AG04450 (cell line): ENCODE data around the gene NUDT8. TPM values are rescaled to one million over a fixed set of nuclear protein-coding genes. Genes with fewer than 3 reads are reported as not detected.

ENCODE experiments used
- CTCF ChIA-PET: fragments of 300-600, 350-600 bp; formaldehyde crosslinking; extraction: SDS; loops from one replicate; lab custom pipeline; 2022; ENCODE audit warnings: antibody characterized with exemption, inconsistent platforms; lab: Charles Lee
- POLR2A ChIA-PET: fragments of 350-600 bp; formaldehyde crosslinking; extraction: SDS; loops from one replicate; lab custom pipeline; 2021; ENCODE audit warnings: antibody characterized with exemption, inconsistent platforms; lab: Yijun Ruan, JAX
- DNase-seq: peaks from one replicate; pipeline ENCODE4 v3.0.0-alpha.2; 2011; ENCODE audit warnings: low read depth, low spot score
- H3K27ac ChIP-seq: one replicate; pipeline ENCODE4 v1.5.1; 2012; ENCODE audit warnings: low read depth, low read length, control low read depth
- H3K27me3 ChIP-seq: one replicate; pipeline ENCODE4 v1.6.0; 2012; ENCODE audit warnings: low read length; ENCODE audit not compliant: control insufficient read depth, insufficient read depth
- H3K4me3 ChIP-seq: 2 replicates; pipeline ENCODE4 v1.5.1; 2011; ENCODE audit warnings: mild to moderate bottlenecking, low read depth, low read length, control low read depth
- H3K9me3 ChIP-seq: 2 replicates; pipeline ENCODE4 v1.5.1; 2012; ENCODE audit warnings: low read length; ENCODE audit not compliant: control insufficient read depth, insufficient read depth
- polyA plus RNA-seq: library from polyadenylated mRNA; depleted of rRNA; stranded (reverse); fragments of >200 nt; gene quantifications from 2 replicates; pipeline ENCODE4 v1.2.3, GENCODE V29; 2011
- TF ChIP-seq, protein P1 (sequence below): IDR thresholded peaks from 2 replicates; pipeline ENCODE4 v1.5.1; 2011; ENCODE audit warnings: low read depth, low read length, control low read depth, inconsistent platforms

Gene NUDT8
- polyA plus RNA-seq, 1 experiment: 0.40 TPM

DNA sequence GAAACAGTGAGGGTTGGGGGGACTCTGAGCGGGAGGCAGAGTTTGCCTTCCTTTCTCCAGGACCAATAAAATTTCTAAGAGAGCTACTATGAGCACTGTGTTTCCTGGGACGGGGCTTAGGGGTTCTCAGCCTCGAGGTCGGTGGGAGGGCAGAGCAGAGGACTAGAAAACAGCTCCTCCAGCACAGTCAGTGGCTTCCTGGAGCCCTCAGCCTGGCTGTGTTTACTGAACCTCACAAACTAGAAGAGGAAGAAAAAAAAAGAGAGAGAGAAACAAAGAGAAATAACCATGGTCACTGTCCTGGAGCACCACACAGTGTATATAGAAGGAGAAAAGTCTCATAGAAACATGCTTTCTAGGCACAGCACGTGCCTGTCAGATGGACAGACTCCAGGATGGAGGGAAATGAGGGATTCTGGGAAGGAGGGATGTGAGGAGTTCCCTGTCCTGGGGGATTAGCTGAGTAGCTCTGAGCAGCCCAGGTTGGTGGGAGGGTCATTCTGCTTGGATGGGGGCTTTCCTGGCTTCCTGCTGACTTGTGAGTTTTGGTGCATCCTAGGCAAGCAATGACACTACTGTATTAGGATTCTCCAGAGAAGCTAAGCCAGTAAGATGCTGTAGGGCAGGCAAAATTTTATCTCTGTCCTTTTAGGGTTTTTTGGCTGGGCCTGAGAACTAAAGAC, 43.0 kb downstream of the NUDT8 start:
- ChIA-PET CTCF (no interaction called here), POLR2A (no interaction called here)
- no peaks in the 10 kb centered on the region; the same call in 1 of the 2 replicates for H3K9me3 ChIP-seq

DNA sequence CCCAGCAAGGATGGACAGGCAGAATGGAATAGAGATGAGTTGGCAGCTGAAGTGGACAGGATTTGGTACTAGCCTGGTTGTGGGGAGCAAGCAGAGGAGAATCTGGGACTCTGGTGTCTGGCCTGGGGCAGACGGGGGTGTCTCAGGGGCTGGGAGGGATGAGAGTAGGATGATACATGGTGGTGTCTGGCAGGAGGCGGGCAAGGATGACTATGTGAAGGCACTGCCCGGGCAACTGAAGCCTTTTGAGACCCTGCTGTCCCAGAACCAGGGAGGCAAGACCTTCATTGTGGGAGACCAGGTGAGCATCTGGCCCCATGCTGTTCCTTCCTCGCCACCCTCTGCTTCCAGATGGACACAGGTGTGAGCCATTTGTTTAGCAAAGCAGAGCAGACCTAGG, 43.8 kb downstream of the NUDT8 start:
- CTCF ChIA-PET: no interaction called here
- H3K27ac ChIP-seq: peak overlapping the region; percentile 21
- TF ChIP-seq, protein P1, sequence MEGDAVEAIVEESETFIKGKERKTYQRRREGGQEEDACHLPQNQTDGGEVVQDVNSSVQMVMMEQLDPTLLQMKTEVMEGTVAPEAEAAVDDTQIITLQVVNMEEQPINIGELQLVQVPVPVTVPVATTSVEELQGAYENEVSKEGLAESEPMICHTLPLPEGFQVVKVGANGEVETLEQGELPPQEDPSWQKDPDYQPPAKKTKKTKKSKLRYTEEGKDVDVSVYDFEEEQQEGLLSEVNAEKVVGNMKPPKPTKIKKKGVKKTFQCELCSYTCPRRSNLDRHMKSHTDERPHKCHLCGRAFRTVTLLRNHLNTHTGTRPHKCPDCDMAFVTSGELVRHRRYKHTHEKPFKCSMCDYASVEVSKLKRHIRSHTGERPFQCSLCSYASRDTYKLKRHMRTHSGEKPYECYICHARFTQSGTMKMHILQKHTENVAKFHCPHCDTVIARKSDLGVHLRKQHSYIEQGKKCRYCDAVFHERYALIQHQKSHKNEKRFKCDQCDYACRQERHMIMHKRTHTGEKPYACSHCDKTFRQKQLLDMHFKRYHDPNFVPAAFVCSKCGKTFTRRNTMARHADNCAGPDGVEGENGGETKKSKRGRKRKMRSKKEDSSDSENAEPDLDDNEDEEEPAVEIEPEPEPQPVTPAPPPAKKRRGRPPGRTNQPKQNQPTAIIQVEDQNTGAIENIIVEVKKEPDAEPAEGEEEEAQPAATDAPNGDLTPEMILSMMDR: no peak
- DNase-seq: no peak
- POLR2A ChIA-PET: no interaction called here
- no peaks in the 10 kb centered on the region; the same call in 1 of the 2 replicates for H3K9me3 ChIP-seq
- H3K27me3 ChIP-seq: peaks cover 5% of the 10 kb centered on the region
- H3K4me3 ChIP-seq: no peak overlapping the region

More for the DNA sequence above, 43.0 kb downstream of the NUDT8 start:
- peaks cover 1% of the 10 kb centered on the region for H3K27me3 ChIP-seq
- H3K4me3 ChIP-seq: no peak overlapping the region
- TF ChIP-seq, protein P1: no peak
- no peak for DNase-seq
- H3K27ac ChIP-seq: no peak overlapping the region

DNA sequence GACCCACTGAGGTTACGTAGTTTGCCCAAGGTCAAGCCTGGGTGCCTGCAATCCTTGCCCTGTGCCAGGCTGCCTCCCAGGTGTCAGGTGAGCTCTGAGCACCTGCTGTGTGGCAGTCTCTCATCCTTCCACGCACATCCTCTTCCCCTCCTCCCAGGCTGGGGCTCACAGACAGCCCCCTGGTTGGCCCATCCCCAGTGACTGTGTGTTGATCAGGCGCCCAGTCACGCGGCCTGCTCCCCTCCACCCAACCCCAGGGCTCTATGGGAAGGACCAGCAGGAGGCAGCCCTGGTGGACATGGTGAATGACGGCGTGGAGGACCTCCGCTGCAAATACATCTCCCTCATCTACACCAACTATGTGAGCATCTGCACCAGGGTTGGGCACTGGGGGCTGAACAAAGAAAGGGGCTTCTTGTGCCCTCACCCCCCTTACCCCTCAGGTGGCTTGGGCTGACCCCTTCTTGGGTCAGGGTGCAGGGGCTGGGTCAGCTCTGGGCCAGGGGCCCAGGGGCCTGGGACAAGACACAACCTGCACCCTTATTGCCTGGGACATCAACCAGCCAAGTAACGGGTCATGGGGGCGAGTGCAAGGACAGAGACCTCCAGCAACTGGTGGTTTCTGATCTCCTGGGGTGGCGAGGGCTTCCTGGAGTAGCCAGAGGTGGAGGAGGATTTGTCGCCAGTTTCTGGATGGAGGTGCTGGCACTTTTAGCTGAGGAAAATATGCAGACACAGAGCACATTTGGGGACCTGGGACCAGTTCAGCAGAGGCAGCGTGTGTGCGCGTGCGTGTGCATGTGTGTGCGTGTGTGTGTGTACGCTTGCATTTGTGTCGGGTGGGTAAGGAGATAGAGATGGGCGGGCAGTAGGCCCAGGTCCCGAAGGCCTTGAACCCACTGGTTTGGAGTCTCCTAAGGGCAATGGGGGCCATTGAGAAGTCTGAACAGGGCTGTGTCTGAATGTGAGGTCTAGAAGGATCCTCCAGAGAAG, 44.6 kb downstream of the NUDT8 start:
- peak overlapping the region; percentile 11 for H3K27ac ChIP-seq
- no peaks in the 10 kb centered on the region; the same call in 1 of the 2 replicates for H3K9me3 ChIP-seq
- peaks cover 10% of the 10 kb centered on the region for H3K27me3 ChIP-seq
- no peak for DNase-seq
- TF ChIP-seq, protein P1: no peak
- CTCF ChIA-PET: no interaction called here
- H3K4me3 ChIP-seq: peak overlapping the region; percentile 80
- POLR2A ChIA-PET: interaction anchor here (1.1 to 1.8 kb wide), 2 partner anchors 21 to 22 kb away, joined by 3 to 12 read pairs; no protein-coding TSS in a partner anchor

DNA sequence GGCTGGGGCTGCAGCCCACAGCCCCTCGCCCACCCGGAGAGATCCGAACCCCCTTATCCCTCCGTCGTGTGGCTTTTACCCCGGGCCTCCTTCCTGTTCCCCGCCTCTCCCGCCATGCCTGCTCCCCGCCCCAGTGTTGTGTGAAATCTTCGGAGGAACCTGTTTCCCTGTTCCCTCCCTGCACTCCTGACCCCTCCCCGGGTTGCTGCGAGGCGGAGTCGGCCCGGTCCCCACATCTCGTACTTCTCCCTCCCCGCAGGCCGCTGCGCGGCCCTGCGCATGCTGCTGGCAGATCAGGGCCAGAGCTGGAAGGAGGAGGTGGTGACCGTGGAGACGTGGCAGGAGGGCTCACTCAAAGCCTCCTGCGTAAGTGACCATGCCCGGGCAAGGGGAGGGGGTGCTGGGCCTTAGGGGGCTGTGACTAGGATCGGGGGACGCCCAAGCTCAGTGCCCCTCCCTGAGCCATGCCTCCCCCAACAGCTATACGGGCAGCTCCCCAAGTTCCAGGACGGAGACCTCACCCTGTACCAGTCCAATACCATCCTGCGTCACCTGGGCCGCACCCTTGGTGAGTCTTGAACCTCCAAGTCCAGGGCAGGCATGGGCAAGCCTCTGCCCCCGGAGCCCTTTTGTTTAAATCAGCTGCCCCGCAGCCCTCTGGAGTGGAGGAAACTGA, 45.4 kb downstream of the NUDT8 start:
- Histone ChIP-seq H3K4me3 (peak overlapping the region; percentile 80), H3K27me3 (peaks cover 16% of the 10 kb centered on the region), H3K27ac (peak overlapping the region; percentile 81), H3K9me3 (no peaks in the 10 kb centered on the region; the same call in 1 of the 2 replicates)
- DNase-seq: no peak
- TF ChIP-seq, protein P1: no peak
- CTCF ChIA-PET: interaction anchor here (0.6 to 1.2 kb wide), 2 partner anchors 19 to 45 kb away, joined by 3 to 5 read pairs; partner anchors contain the start of gene NUDT8
- POLR2A ChIA-PET: interaction anchor here (1.0 to 1.8 kb wide), 6 partner anchors 8 to 183 kb away, joined by 3 to 12 read pairs (median 5); partner anchors contain the start of genes NUDT8 and PPP1CA
